GM19468 (cell line): ENCODE measurements around the gene TOR4A.

Experiments used
- ATAC-seq: cut with Tn5 transposase; IDR thresholded peaks from one replicate; pipeline ENCODE4 v1.9.1; 2021; ENCODE audit warnings: mild to moderate bottlenecking, moderate library complexity, moderate number of reproducible peaks; ENCODE audit not compliant: unreplicated experiment; ENCODE audit errors: extremely low read depth

The TOR4A gene

GRCh38 chr9:137277329-137278041, at the start of gene TOR4A:
Gene TOR4A (plus strand): TSS chr9:137277726. CDS start chr9:137278690, 964 bp downstream.
- no peak for ATAC-seq

GRCh38 chr9:137227853-137228505, 49.5 kb upstream of the TOR4A start:
- ATAC-seq: no peak

GRCh38 chr9:137228506-137228967, 49.0 kb upstream of the TOR4A start:
- ATAC-seq: no peak

GRCh38 chr9:137228968-137229896, 48.3 kb upstream of the TOR4A start:
- no peak for ATAC-seq

- ATAC-seq: no peak
Observed at GRCh38 chr9:137229903-137230704, 47.4 kb upstream of the TOR4A start.

- ATAC-seq: no peak
Observed at GRCh38 chr9:137230705-137231371, 46.7 kb upstream of the TOR4A start, which contains the start of gene SLC34A3. Gene SLC34A3 (plus strand): TSS chr9:137230901. CDS start chr9:137231703, 802 bp downstream.

GRCh38 chr9:137231372-137232039, 46.0 kb upstream of the TOR4A start:
- ATAC-seq: no peak

- no peak for ATAC-seq
Observed at GRCh38 chr9:137232101-137232500, 45.4 kb upstream of the TOR4A start.

GRCh38 chr9:137232510-137232909, 45.0 kb upstream of the TOR4A start:
- ATAC-seq: no peak

- no peak for ATAC-seq
Observed at GRCh38 chr9:137233143-137233980, 44.2 kb upstream of the TOR4A start.

GRCh38 chr9:137234055-137234697, 43.4 kb upstream of the TOR4A start:
- no peak for ATAC-seq

- no peak for ATAC-seq
Observed at GRCh38 chr9:137234758-137235423, 42.6 kb upstream of the TOR4A start.

GRCh38 chr9:137235424-137236237, 41.9 kb upstream of the TOR4A start:
- ATAC-seq: no peak

GRCh38 chr9:137236238-137236935, 41.1 kb upstream of the TOR4A start:
- ATAC-seq: no peak

- no peak for ATAC-seq
Observed at GRCh38 chr9:137236936-137237421, 40.5 kb upstream of the TOR4A start.
